Suprapubic skin (tissue), 3 donors: ENCODE data around the gene PRSS12.

Experiments used
- CTCF ChIP-seq, 2 donors: fragments of 200-600 bp in 1 of 2; fragments of 450-650 bp in 1 of 2; sonication (generic) in 1 of 2; IDR thresholded peaks; one replicate each; pipeline ENCODE4 v1.5.1; 2016 to 2019; ENCODE audit warnings: antibody characterized with exemption in 2 of 2, mild to moderate bottlenecking in 1 of 2, moderate library complexity in 1 of 2
- EP300 ChIP-seq: sonication (generic); formaldehyde crosslinking; IDR thresholded peaks from one replicate; pipeline ENCODE4 v1.6.1; 2017; ENCODE audit warnings: antibody characterized with exemption
- POLR2A ChIP-seq, 2 donors: fragments of 450-650 bp; IDR thresholded peaks; one replicate each; pipeline ENCODE4 v1.6.1; 2017; ENCODE audit warnings: antibody characterized with exemption in 2 of 2, mild to moderate bottlenecking in 2 of 2, moderate library complexity in 2 of 2

- no peak for TF ChIP-seq EP300
- no peak for TF ChIP-seq CTCF (IDR thresholded peaks at IDR 0.05)
- TF ChIP-seq POLR2A (IDR thresholded peaks at IDR 0.05): no peak
Observed at GRCh38 chr4:118308306-118309030, 44.3 kb downstream of the PRSS12 start.
